ENCODE data around the gene FLRT3.

GRCh38 chr20:14282140-14282539 is 55.3 kb downstream of the FLRT3 start:
- TF ChIP-seq, protein P1, sequence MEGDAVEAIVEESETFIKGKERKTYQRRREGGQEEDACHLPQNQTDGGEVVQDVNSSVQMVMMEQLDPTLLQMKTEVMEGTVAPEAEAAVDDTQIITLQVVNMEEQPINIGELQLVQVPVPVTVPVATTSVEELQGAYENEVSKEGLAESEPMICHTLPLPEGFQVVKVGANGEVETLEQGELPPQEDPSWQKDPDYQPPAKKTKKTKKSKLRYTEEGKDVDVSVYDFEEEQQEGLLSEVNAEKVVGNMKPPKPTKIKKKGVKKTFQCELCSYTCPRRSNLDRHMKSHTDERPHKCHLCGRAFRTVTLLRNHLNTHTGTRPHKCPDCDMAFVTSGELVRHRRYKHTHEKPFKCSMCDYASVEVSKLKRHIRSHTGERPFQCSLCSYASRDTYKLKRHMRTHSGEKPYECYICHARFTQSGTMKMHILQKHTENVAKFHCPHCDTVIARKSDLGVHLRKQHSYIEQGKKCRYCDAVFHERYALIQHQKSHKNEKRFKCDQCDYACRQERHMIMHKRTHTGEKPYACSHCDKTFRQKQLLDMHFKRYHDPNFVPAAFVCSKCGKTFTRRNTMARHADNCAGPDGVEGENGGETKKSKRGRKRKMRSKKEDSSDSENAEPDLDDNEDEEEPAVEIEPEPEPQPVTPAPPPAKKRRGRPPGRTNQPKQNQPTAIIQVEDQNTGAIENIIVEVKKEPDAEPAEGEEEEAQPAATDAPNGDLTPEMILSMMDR (IDR thresholded peaks at IDR 0.05), result no peak
- no peak for TF ChIP-seq POLR2A (IDR thresholded peaks at IDR 0.05)

Data from ovary (tissue), 3 donors.